Gastrocnemius medialis (tissue), 4 donors: ENCODE results near the gene FRZB. TPM values are rescaled to one million over a fixed set of nuclear protein-coding genes. Genes with fewer than 3 reads are reported as not detected.

Source experiments
- ATAC-seq, 2 donors: fragments of 150-250 bp; one replicate each; pipeline ENCODE4 v1.9.1; 2016
- DNase-seq, 2 donors: peaks; one replicate each; pipeline ENCODE4 v3.0.0-alpha.2; 2019
- H3K27ac ChIP-seq, 4 donors: fragments of 200-600 bp; sonication (generic); 1 replicate in 1 of 4; 2 replicates in 3 of 4; pipeline ENCODE4 v1.5.1; 2016 to 2018; ENCODE audit warnings: mild to moderate bottlenecking in 2 of 4, moderate library complexity in 1 of 4
- H3K27me3 ChIP-seq, 3 donors: fragments of 200-600 bp; sonication (generic) in 2 of 3; 1 replicate in 1 of 3; 2 replicates in 2 of 3; pipeline versions ENCODE4 v1.5.1 to v1.6.0; 2016 to 2019; ENCODE audit warnings: mild to moderate bottlenecking in 1 of 3, moderate library complexity in 1 of 3
- H3K36me3 ChIP-seq, 2 donors: fragments of 200-600 bp; sonication (generic) in 1 of 2; one replicate each; pipeline ENCODE4 v1.5.1; 2017 to 2018
- H3K4me1 ChIP-seq, 2 donors: fragments of 200-600 bp; sonication (generic) in 1 of 2; one replicate each; pipeline ENCODE4 v1.5.1; 2016 to 2017; ENCODE audit warnings: mild to moderate bottlenecking in 2 of 2
- H3K4me3 ChIP-seq, 4 donors: fragments of 200-600 bp; sonication (generic) in 3 of 4; 1 replicate in 1 of 4; 2 replicates in 3 of 4; pipeline ENCODE4 v1.5.1; 2016 to 2019; ENCODE audit warnings: mild to moderate bottlenecking in 2 of 4
- H3K9me3 ChIP-seq, 3 donors: fragments of 200-600 bp; sonication (generic) in 2 of 3; 1 replicate in 1 of 3; 2 replicates in 2 of 3; pipeline ENCODE4 v1.5.1; 2016 to 2019
- CTCF ChIP-seq, 5 experiments: fragments of 450-650 bp in 3 of 5; fragments of 200-600 bp in 2 of 5; sonication (generic) in 2 of 5; IDR thresholded peaks in 4 of 5; conservative IDR thresholded peaks in 1 of 5; 1 replicate in 4 of 5; 2 replicates in 1 of 5; pipeline ENCODE4 v1.5.1; 2016 to 2019; ENCODE audit warnings: antibody characterized with exemption in 5 of 5, mild to moderate bottlenecking in 3 of 5, moderate library complexity in 3 of 5
- POLR2A ChIP-seq, 2 donors: fragments of 450-650 bp; IDR thresholded peaks; one replicate each; pipeline ENCODE4 v1.6.1; 2017; ENCODE audit warnings: antibody characterized with exemption in 2 of 2, mild to moderate bottlenecking in 2 of 2, moderate library complexity in 2 of 2
- in situ Hi-C, 4 donors: fragments of 200-750 bp; cut with MboI; loops; one replicate each; pipeline versions ENCODE4 v1.15.0 to v1.8.0; 2017; ENCODE audit warnings: low sequenced_read_pairs in 4 of 4
- intact Hi-C: fragments of 100-400 bp; cut with DNase I; formaldehyde crosslinking; loops from one replicate; pipeline ENCODE4 v1.15.1; 2023; ENCODE audit warnings: low total_unique reads
- total RNA-seq, 4 donors: library from RNA; depleted of rRNA; stranded (reverse); fragments of >200 nt; gene quantifications; one replicate each; pipeline versions ENCODE4 v1.1.0 to v1.2.3, GENCODE V29; 2016

The FRZB gene
- total RNA-seq, 4 donors from 2014 or later = 1.3 to 31.3 (median 4.3) TPM

GRCh38 chr2:182845794-182846417 is 20.5 kb downstream of the FRZB start:
- H3K27me3 ChIP-seq = no peaks in the 10 kb centered on the region
- DNase-seq (no peak), ATAC-seq (peak; percentile 45 to 88)
- peaks cover 11 to 15% of the 10 kb centered on the region in 2 donors for H3K4me1 ChIP-seq
- H3K4me3 ChIP-seq = peak overlapping the region in 1 of 4 donors; percentile 24
- H3K27ac ChIP-seq = peak overlapping the region in 3 of 4 donors; percentile 35 to 66 (median 60)
- intact Hi-C loops (loop anchor here (5.0 kb wide), 1 partner anchor 126 kb away; no protein-coding TSS in a partner anchor), in situ Hi-C loops (no loop called here)
- TF ChIP-seq CTCF (IDR thresholded peaks at IDR 0.05 in 4 of 5, conservative IDR thresholded peaks at IDR 0.05 in 1 of 5) (no peak), POLR2A (IDR thresholded peaks at IDR 0.05) (no peak)
- no peaks in the 10 kb centered on the region for H3K9me3 ChIP-seq
- no peaks in the 10 kb centered on the region for H3K36me3 ChIP-seq

- no peak for TF ChIP-seq CTCF (IDR thresholded peaks at IDR 0.05 in 4 of 5, conservative IDR thresholded peaks at IDR 0.05 in 1 of 5)
- TF ChIP-seq POLR2A (IDR thresholded peaks at IDR 0.05) = no peak
Observed at GRCh38 chr2:182836451-182836850, 30.0 kb downstream of the FRZB start.

GRCh38 chr2:182834293-182834692 is 32.1 kb downstream of the FRZB start:
- no peaks in the 10 kb centered on the region for H3K27me3 ChIP-seq
- H3K27ac ChIP-seq = no peak overlapping the region
- ATAC-seq = no peak
- in situ Hi-C loops (no loop called here), intact Hi-C loops (no loop called here)
- no peaks in the 10 kb centered on the region for H3K36me3 ChIP-seq
- H3K4me3 ChIP-seq = no peak overlapping the region
- no peaks in the 10 kb centered on the region for H3K9me3 ChIP-seq
- DNase-seq = no peak
- no peak for TF ChIP-seq POLR2A (IDR thresholded peaks at IDR 0.05)
- no peak for TF ChIP-seq CTCF (IDR thresholded peaks at IDR 0.05 in 4 of 5, conservative IDR thresholded peaks at IDR 0.05 in 1 of 5)
- H3K4me1 ChIP-seq = peaks cover 0 to 6% of the 10 kb centered on the region in 2 donors

More at GRCh38 chr2:182836451-182836850, 30.0 kb downstream of the FRZB start:
- Histone ChIP-seq H3K27me3 (no peaks in the 10 kb centered on the region), H3K4me3 (no peak overlapping the region), H3K9me3 (no peaks in the 10 kb centered on the region), H3K27ac (no peak overlapping the region), H3K4me1 (peaks cover 0 to 6% of the 10 kb centered on the region in 2 donors), H3K36me3 (no peaks in the 10 kb centered on the region)
- intact Hi-C loops (no loop called here), in situ Hi-C loops (no loop called here)
- DNase-seq (no peak), ATAC-seq (no peak)

GRCh38 chr2:182833084-182833854 is 33.2 kb downstream of the FRZB start:
- intact Hi-C loops (no loop called here), in situ Hi-C loops (no loop called here)
- no peaks in the 10 kb centered on the region for H3K9me3 ChIP-seq
- DNase-seq (no peak), ATAC-seq (no peak)
- H3K27me3 ChIP-seq = no peaks in the 10 kb centered on the region
- TF ChIP-seq CTCF (IDR thresholded peaks at IDR 0.05 in 4 of 5, conservative IDR thresholded peaks at IDR 0.05 in 1 of 5) = no peak
- no peak for TF ChIP-seq POLR2A (IDR thresholded peaks at IDR 0.05)
- peaks cover 0 to 6% of the 10 kb centered on the region in 2 donors for H3K4me1 ChIP-seq
- H3K4me3 ChIP-seq = no peak overlapping the region
- no peaks in the 10 kb centered on the region for H3K36me3 ChIP-seq
- no peak overlapping the region for H3K27ac ChIP-seq
